Gastrocnemius medialis (tissue), 4 donors: ENCODE results near the gene RPS26. TPM values are rescaled to one million over a fixed set of nuclear protein-coding genes. Genes with fewer than 3 reads are reported as not detected.

ENCODE experiments used
- total RNA-seq, 4 donors: library from RNA; depleted of rRNA; stranded (reverse); fragments of >200 nt; gene quantifications; one replicate each; pipeline versions ENCODE4 v1.1.0 to v1.2.3, GENCODE V29; 2016

Gene RPS26
- total RNA-seq, 4 donors from 2014 or later, result 618 to 1,648 (median 1,209) TPM

Other genes with a start within 250 kb of the RPS26 start
- 10 to 100 TPM; 46.5 to 66.2 (median 62.8) TPM for gene SARNP, start 224.2 kb upstream of the RPS26 start, total RNA-seq
- gene ORMDL2, start 223.9 kb upstream of the RPS26 start, total RNA-seq, result 10 to 100 TPM in 3 of 4 donors, 1 to 10 TPM in 1; 6.6 to 23.1 (median 12.1) TPM
- 10 to 100 TPM; 11.9 to 21.7 (median 19.8) TPM for gene DNAJC14, start 212.3 kb upstream of the RPS26 start, total RNA-seq
- 1 to 10 TPM in 2 of 4 donors, under 1 TPM in 2; 0.44 to 3.1 (median 1.8) TPM for gene MMP19, start 199.0 kb upstream of the RPS26 start, total RNA-seq
- 10 to 100 TPM; 12.8 to 24.5 (median 15.9) TPM for gene PYM1, start 114.0 kb upstream of the RPS26 start, total RNA-seq
- 1 to 10 TPM; 1.9 to 5.0 (median 2.6) TPM for gene DGKA, start 110.8 kb upstream of the RPS26 start, total RNA-seq
- gene PMEL, start 75.9 kb upstream of the RPS26 start, total RNA-seq, result 1 to 10 TPM in 1 of 4 donors, under 1 TPM in 1, not detected in 2; 0.73 to 2.0 TPM
- gene CDK2, start 75.1 kb upstream of the RPS26 start, total RNA-seq, result 10 to 100 TPM in 1 of 4 donors, 1 to 10 TPM in 3; 6.4 to 11.7 (median 8.1) TPM
- gene RAB5B, start 67.8 kb upstream of the RPS26 start, total RNA-seq, result 10 to 100 TPM; 75.5 to 84.9 (median 81.8) TPM
- gene SUOX, start 44.6 kb upstream of the RPS26 start, total RNA-seq, result 10 to 100 TPM; 10.1 to 28.1 (median 18.9) TPM
- gene IKZF4, start 20.9 kb upstream of the RPS26 start, total RNA-seq, result 1 to 10 TPM; 4.0 to 6.3 (median 5.6) TPM
- gene ERBB3, start 38.2 kb downstream of the RPS26 start, total RNA-seq, result 1 to 10 TPM in 3 of 4 donors, under 1 TPM in 1; 0.15 to 2.1 (median 1.1) TPM
- 100 to 1,000 TPM; 109 to 204 (median 127) TPM for gene PA2G4, start 62.6 kb downstream of the RPS26 start, total RNA-seq
- 1,000 to 10,000 TPM; 1,323 to 2,217 (median 1,977) TPM for gene RPL41, start 74.7 kb downstream of the RPS26 start, total RNA-seq
- 1 to 10 TPM; 3.1 to 9.1 (median 3.7) TPM for gene ZC3H10, start 76.3 kb downstream of the RPS26 start, total RNA-seq
- 10 to 100 TPM; 45.9 to 77.7 (median 62.1) TPM for gene ESYT1, start 86.3 kb downstream of the RPS26 start, total RNA-seq
- 100 to 1,000 TPM; 159 to 334 (median 198) TPM for gene MYL6B, start 110.7 kb downstream of the RPS26 start, total RNA-seq
- 100 to 1,000 TPM; 159 to 324 (median 202) TPM for gene MYL6, start 116.4 kb downstream of the RPS26 start, total RNA-seq
- 10 to 100 TPM; 34.1 to 56.9 (median 49.4) TPM for gene SMARCC2, start 147.6 kb downstream of the RPS26 start, total RNA-seq
- gene RNF41, start 180.0 kb downstream of the RPS26 start, total RNA-seq, result 10 to 100 TPM; 46.5 to 58.9 (median 54.8) TPM
- gene NABP2, start 182.4 kb downstream of the RPS26 start, total RNA-seq, result 10 to 100 TPM; 29.6 to 75.0 (median 42.8) TPM
- gene SLC39A5, start 188.1 kb downstream of the RPS26 start, total RNA-seq, result under 1 TPM in 1 of 4 donors, not detected in 3; 0.83 TPM
- gene ANKRD52, start 216.5 kb downstream of the RPS26 start, total RNA-seq, result 10 to 100 TPM; 14.7 to 30.9 (median 18.9) TPM
- gene COQ10A, start 225.0 kb downstream of the RPS26 start, total RNA-seq, result 10 to 100 TPM; 17.7 to 90.1 (median 54.5) TPM